Calu3 (cell line): ENCODE data around the gene F2. TPM values are rescaled to one million over a fixed set of nuclear protein-coding genes. Genes with fewer than 3 reads are reported as not detected.
A peak's percentile ranks its signal among the peaks of the same experiment; 100 is the strongest.

ENCODE experiments used
- BruUV-seq: library from RNA; stranded (reverse); fragments of 400-500 nt; replicated peaks from 2 replicates; lab custom pipeline; 2021; lab: Mats Ljungman, UMichigan
- CTCF ChIA-PET: fragments of 300-600 bp; sonication (Branson Sonifier 250); formaldehyde crosslinking; loops from one replicate; lab custom pipeline; 2022; ENCODE audit warnings: antibody characterized with exemption; lab: Charles Lee
- DNase-seq: peaks from one replicate; pipeline ENCODE4 v3.0.0; 2022
- H3K27ac Mint-ChIP-seq: one replicate; pipeline ENCODE4 v1.8.0; 2022; ENCODE audit warnings: mixed read lengths; ENCODE audit not compliant: unreplicated experiment
- H3K27me3 Mint-ChIP-seq: one replicate; pipeline ENCODE4 v1.8.0; 2022; ENCODE audit warnings: mixed read lengths; ENCODE audit not compliant: unreplicated experiment
- H3K36me3 Mint-ChIP-seq: one replicate; pipeline ENCODE4 v1.8.0; 2022; ENCODE audit warnings: mild to moderate bottlenecking, moderate library complexity, mixed read lengths; ENCODE audit not compliant: insufficient read depth, unreplicated experiment
- H3K4me1 Mint-ChIP-seq: one replicate; pipeline ENCODE4 v1.8.0; 2022; ENCODE audit warnings: mild to moderate bottlenecking, low read depth, mixed read lengths; ENCODE audit not compliant: unreplicated experiment
- H3K4me3 Mint-ChIP-seq: one replicate; pipeline ENCODE4 v1.8.0; 2022; ENCODE audit warnings: mild to moderate bottlenecking, low read depth, moderate library complexity, mixed read lengths; ENCODE audit not compliant: unreplicated experiment
- H3K9me3 Mint-ChIP-seq: one replicate; pipeline ENCODE4 v1.8.0; 2022; ENCODE audit warnings: low read depth, mixed read lengths; ENCODE audit not compliant: unreplicated experiment
- intact Hi-C: fragments of 100-400 bp; cut with micrococcal nuclease; formaldehyde crosslinking; loops from one replicate; pipeline ENCODE4 v1.10.0; 2022; ENCODE audit not compliant: unreplicated experiment
- total RNA-seq: library from RNA; stranded (reverse); gene quantifications from 2 replicates; pipeline ENCODE4 v1.2.3, GENCODE V29; 2022
- TF ChIP-seq, protein P1 (sequence below): fragments of 200-600 bp; IDR thresholded peaks from one replicate; pipeline ENCODE4 v1.8.0; 2022; ENCODE audit warnings: antibody characterized with exemption; ENCODE audit not compliant: unreplicated experiment

F2 gene
- total RNA-seq, 1 experiment from 2014 or later = not detected

DNA sequence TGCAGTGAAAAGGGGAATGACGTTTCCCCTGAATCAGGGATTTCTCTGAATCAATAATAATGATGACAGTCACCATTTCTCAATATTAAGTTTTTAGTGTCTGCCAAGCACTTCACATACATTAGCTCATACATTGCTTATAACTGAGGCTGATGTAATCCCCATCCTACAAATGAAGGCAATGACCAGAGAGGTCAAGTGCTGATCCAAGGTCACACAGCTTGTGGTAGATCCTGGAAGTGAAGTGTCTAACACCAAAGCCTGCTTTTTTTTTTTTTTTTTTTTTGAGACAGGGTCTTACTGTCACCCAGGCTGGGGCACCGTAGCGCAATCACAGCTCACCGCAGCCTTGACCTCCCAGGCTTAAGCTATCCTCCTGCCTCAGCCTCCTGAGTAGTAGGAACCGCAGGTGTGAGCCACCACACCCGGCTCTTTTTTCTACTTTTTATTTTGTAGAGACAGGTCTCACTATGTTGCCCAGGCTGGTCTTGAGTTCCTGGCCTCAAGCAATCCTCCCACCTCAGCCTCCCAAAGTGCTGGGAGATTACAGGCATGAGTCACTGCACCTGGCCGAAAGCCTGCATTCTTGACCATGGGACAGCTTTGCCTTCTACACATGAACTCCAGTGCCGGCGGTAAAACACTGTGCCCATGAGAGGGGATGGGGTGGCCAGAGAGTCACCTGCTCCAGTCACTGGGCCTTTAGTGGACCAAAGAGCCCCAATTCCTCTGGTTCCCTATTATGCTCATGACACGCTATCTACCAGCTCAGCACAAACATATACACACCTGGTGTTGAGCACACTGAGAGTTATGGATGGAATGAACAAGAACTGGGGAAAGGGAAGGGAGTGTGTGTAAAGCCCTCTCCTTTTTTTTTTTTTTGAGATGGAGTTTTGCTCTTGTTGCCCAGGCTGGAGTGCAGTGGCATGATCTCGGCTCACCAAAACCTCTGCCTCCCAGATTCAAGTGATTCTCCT lies 36.0 kb upstream of the F2 start:
- H3K9me3 Mint-ChIP-seq = no peaks in the 10 kb centered on the region
- CTCF ChIA-PET = interaction anchor here (0.6 to 0.7 kb wide), 2 partner anchors 846 to 1162 kb away, joined by 3 to 5 read pairs; no protein-coding TSS in a partner anchor

GRCh38 chr11:46684367-46684766 lies 34.6 kb upstream of the F2 start:
- intact Hi-C loops = no loop called here
- DNase-seq = no peak
- no peaks in the 10 kb centered on the region for H3K9me3 Mint-ChIP-seq
- H3K36me3 Mint-ChIP-seq = peaks cover 48% of the 10 kb centered on the region
- H3K27me3 Mint-ChIP-seq = no peaks in the 10 kb centered on the region
- H3K4me3 Mint-ChIP-seq = no peak overlapping the region
- TF ChIP-seq, protein P1, sequence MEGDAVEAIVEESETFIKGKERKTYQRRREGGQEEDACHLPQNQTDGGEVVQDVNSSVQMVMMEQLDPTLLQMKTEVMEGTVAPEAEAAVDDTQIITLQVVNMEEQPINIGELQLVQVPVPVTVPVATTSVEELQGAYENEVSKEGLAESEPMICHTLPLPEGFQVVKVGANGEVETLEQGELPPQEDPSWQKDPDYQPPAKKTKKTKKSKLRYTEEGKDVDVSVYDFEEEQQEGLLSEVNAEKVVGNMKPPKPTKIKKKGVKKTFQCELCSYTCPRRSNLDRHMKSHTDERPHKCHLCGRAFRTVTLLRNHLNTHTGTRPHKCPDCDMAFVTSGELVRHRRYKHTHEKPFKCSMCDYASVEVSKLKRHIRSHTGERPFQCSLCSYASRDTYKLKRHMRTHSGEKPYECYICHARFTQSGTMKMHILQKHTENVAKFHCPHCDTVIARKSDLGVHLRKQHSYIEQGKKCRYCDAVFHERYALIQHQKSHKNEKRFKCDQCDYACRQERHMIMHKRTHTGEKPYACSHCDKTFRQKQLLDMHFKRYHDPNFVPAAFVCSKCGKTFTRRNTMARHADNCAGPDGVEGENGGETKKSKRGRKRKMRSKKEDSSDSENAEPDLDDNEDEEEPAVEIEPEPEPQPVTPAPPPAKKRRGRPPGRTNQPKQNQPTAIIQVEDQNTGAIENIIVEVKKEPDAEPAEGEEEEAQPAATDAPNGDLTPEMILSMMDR = no peak
- CTCF ChIA-PET = no interaction called here
- no TSS peak for BruUV-seq
- no peak overlapping the region for H3K27ac Mint-ChIP-seq
- H3K4me1 Mint-ChIP-seq = no peaks in the 10 kb centered on the region

More for the DNA sequence above, 36.0 kb upstream of the F2 start:
- DNase-seq = peak; percentile 47
- intact Hi-C loops = no loop called here
- Mint-ChIP-seq H3K27me3 (no peaks in the 10 kb centered on the region), H3K27ac (no peak overlapping the region), H3K4me1 (no peaks in the 10 kb centered on the region), H3K36me3 (peaks cover 57% of the 10 kb centered on the region), H3K4me3 (no peak overlapping the region)
- TF ChIP-seq, protein P1 = no peak
- BruUV-seq = no TSS peak

- no peak for DNase-seq
- CTCF ChIA-PET = no interaction called here
- H3K4me3 Mint-ChIP-seq = no peak overlapping the region
- peaks cover 38% of the 10 kb centered on the region for H3K36me3 Mint-ChIP-seq
- H3K9me3 Mint-ChIP-seq = no peaks in the 10 kb centered on the region
- TF ChIP-seq, protein P1 = no peak
- intact Hi-C loops = no loop called here
- H3K27me3 Mint-ChIP-seq = no peaks in the 10 kb centered on the region
- H3K27ac Mint-ChIP-seq = no peak overlapping the region
- no peaks in the 10 kb centered on the region for H3K4me1 Mint-ChIP-seq
- no TSS peak for BruUV-seq
These were observed 31.9 kb upstream of the F2 start for GRCh38 chr11:46686886-46687795.

DNA sequence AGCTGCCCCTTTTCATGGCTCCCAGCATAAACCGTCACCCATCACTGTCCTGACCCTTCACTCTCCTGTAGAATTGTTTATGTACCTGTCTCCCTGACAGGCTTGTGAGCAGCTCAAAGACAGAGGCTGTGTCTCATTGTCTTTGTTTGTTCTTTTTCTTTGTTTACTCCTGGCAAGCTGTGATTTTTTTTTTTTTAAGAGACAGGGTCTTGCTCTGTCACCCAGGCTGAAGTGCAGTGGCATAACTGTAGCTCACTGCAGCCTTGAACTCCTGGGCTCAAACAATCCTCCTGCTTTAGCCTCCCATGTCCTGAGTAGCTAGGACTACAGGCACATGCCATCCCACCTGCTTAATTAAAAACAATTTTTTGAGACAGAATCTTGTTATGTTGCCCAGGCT lies 28.3 kb upstream of the F2 start:
- no peak overlapping the region for H3K4me3 Mint-ChIP-seq
- H3K27ac Mint-ChIP-seq = no peak overlapping the region
- TF ChIP-seq, protein P1 = no peak
- CTCF ChIA-PET = no interaction called here
- intact Hi-C loops = no loop called here
- H3K4me1 Mint-ChIP-seq = no peaks in the 10 kb centered on the region
- no peaks in the 10 kb centered on the region for H3K9me3 Mint-ChIP-seq
- H3K27me3 Mint-ChIP-seq = no peaks in the 10 kb centered on the region
- peaks cover 33% of the 10 kb centered on the region for H3K36me3 Mint-ChIP-seq
- BruUV-seq = no TSS peak
- DNase-seq = no peak
